Measurements from ENCODE around the gene PLK3.

GRCh38 chr1:44822981-44823451, 22.8 kb downstream of the PLK3 start:
- no peak for TF ChIP-seq CTCF (IDR thresholded peaks at IDR 0.05)
- no peak for TF ChIP-seq POLR2A (IDR thresholded peaks at IDR 0.05)

Measured in uterus (tissue), 2 donors.